Measurements from ENCODE around the gene CELSR2.
A peak's percentile ranks its signal among the peaks of the same experiment; 100 is the strongest.
"Not testable (repeated sequence)": the region's sequence is repeated elsewhere in the genome, so short reads cannot be mapped to it uniquely, and the experiment has no call there.

Gene CELSR2

DNA sequence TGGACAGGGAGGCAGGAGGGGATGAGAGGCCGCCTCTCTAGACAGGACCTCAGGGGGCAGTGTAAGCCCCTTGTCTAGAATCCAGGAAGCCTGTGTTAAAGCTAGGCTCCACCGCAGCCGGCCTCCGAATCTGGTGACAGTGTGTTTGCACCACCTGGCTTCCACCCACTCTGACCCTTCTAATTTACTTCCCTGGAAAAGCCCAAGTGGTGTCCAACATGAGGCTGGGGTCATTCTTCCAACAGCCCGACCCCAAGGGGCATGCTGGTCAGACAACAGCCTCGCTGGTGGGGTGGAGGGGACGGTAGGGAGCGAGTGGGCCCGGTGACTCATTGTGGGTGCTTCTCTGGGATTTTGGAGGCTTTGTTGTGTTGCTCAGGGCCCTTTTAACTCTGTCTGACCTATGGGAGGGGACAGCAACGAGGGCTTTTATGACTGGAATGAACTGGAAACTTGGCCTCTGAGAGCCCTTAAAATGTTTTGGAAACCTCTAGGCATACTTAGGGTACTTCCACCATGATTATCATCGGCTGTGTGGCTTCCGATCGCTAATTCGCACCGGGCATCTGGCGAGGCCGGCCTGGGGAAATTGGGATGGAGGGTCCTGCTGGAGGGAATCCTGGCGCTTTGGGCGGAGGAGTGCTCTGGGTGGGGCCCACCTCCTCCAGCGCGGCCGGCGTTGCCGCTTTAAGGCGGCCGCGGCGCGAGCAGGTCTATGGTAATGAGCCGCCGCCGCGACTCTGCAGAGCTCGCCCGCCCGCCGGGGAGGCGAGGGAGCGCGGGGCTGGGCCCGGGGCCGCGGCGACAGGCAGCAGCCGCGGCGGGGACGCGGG lies at the start of gene CELSR2:
Gene CELSR2 (plus strand): TSS at position 743 of the 833 bp plus-strand sequence. CDS start 541 bp downstream, outside the sequence.
- peak; percentile 49 for DNase-seq

- no peak for DNase-seq
Measured at GRCh38 chr1:109199710-109200109, 49.6 kb upstream of the CELSR2 start.

- DNase-seq: peak; percentile 88
Measured at GRCh38 chr1:109201123-109201703, 48.1 kb upstream of the CELSR2 start.

DNA sequence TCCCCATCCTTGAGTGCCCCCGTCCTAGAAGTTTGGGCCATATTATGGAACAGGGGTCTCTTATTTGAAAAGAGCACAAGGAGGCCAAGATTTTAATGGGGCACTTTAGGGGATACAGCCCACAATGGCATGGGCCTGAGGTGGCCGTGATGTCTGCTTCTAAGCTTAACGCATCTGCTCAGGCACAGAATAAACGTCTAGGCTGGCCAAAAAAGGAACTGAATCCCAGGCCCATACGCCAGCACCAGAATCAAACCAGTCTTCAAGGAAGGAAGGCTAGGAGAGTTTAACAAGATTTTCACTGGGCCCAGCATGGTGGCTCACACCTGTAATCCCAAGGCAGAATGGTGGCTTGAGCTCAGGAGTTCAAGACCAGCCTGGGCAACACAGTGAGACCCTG lies 44.9 kb upstream of the CELSR2 start:
- no peak for DNase-seq

DNA sequence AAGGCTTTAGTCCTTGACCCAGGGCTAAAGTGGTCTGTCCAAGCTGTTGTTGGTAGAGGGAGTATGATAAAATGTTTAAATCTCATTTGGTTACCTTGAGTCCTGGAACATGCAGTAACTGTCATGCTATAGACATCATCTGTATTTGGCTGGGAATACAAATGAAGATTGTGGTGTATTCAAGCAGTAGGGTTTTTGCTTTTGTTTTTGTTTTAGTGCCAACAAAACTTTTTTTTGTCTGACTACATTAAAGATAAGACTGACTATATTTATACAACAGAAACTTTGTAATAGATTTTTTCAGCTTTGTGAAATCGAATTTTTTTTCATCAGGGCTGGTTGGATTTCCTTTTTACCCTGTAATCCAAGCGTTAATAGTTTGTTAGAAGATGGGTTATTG lies 43.0 kb upstream of the CELSR2 start:
- DNase-seq: no peak

DNA sequence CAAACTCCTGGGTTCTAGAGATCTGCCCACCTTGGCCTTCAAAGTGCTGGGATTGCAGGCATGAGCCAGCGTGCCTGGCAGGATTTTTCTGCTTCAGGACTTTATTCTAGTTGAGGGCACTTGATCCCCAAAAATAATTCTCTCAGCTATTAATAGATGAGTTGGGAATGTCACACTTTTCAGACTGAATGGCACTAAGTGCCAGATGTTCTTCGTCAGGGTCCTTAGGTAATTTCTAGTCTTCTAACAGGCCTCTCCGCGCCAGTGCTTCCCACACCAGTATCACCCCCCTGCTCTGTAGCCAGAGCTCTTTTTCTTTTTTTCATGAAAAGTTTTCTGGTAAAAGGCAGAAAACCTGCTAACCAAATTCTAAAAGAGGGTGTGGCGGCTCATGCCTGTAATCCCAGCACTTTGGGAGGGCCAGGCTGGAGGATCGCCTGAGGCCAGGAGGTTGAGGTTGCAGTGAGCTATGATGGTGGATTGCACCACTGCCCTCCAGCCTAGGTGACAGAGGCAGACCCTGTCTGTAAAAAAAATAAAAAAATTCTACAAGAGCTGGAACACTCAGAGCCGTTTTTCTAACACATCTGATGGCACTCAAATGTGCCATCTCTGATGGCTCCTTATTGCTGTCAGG lies 41.8 kb upstream of the CELSR2 start:
- no peak for DNase-seq

DNA sequence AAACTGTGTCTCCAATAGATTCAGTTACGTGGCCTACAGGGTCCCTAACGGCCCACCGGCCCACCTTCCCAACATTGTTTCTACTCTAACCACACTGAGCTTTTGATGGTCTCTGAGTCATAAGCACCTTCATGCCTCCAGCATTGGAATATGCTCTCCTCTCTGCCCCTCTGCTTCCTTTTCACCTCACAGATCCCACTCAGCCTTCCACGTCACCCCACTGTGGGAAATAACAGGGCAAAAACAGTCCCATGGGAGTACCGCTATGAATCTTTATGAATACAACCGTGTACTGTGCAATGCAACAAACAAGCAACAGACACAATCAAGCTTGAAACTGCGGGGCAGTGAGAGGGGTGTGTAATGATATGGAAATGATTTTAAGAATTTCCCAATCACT lies 40.9 kb upstream of the CELSR2 start:
- no peak for DNase-seq

DNA sequence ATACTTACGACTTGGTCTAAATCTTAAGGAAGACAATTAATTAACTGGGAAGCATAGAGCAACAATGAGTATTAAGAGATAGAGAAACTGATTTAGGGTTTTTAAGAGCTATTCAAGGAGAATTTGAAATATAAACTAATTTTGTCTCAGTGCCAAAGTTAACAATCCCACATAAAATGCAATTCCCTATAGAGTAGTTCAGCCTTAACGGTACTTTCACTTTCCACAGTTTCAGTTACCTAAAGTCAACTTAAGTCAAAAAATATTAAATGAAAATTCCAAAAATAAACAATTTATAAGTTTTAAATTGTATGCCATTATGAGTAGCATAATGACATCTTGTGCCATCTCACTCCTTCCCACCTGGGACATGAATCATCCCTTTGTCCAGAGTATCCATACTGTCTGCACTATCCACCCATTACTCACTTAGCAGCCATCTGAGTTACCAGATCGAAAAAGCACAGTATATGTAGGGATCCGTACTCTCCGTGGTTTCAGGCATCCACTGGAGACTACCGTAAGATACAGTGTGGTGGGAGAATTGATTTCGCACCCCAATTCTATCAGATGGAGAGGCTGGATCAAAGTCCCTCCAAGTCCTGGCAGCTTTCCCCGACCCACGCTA lies 40.4 kb upstream of the CELSR2 start:
- DNase-seq: no peak

DNA sequence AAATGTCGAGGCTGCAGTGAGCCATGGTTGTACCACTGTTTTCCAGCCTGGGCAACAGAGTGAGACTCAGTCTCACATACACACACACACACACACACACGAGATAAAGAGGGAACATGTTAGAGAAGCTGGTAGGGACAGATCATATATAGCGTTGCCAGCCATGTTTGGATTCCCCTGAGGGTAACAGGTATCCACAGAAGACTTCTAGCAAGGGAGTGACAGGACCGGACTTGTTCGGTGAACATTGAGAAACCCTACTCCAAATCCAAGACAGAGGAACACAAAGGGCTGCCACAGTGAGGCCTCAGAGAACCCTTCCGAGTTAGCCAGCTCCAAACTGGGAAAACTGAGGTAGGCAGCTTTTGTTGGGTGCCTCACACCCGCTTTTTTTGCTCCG lies 39.3 kb upstream of the CELSR2 start:
- DNase-seq: no peak

GRCh38 chr1:109213345-109213823 lies 36.0 kb upstream of the CELSR2 start:
- DNase-seq: no peak

- peak; percentile 86 for DNase-seq
Measured at GRCh38 chr1:109213824-109214693, 35.3 kb upstream of the CELSR2 start, which contains the start of gene SARS1. SARS1 (plus strand) TSS chr1:109213918; CDS start chr1:109213993, 75 bp downstream.

DNA sequence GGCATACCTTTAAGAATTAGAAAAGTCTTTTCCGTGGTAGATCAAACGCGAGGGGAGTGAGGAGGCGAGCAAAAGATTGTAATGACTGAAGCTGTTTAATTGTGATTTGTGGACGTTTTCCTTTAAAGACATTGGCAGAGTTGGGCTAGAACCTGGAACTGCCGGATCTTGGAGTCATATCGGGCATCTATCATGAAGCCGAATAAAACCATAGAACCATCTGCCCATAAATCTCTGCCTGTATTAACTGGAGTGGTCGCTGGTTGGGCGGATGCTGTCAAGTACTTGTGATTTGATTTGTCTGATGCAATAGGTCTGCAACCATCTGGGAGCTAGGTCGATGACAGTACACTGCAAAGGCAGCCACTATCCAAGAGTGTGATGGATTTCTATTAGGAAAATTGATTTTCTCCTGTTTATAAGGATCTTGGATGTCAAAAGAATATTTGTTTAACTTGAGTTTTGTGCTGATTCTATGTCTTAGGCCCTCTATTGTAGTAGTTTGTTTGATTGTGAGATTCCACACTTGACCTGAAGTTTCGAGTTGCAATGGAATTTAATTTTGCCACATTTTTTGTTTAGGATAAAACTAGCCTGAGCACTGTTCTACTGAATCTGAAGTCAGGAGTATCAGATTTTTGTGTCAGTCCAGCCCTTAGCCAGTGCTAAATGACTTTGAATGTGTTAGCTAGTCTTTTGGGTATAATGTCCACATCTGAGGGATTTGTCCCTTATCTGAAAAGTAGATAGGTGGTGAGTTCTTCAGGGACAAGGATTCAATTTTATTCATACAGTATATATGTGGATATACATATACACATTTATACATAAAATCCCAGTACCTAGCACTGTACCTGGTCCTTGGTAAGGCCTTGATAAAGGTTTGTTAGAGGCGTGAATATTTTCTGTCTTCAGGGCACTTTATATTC lies 34.4 kb upstream of the CELSR2 start:
- DNase-seq: peak; percentile 60

- DNase-seq: no peak
Measured at GRCh38 chr1:109216662-109217061, 32.7 kb upstream of the CELSR2 start.

GRCh38 chr1:109218516-109218915 lies 30.8 kb upstream of the CELSR2 start:
- DNase-seq: no peak

- DNase-seq: not testable (repeated sequence)
Measured at GRCh38 chr1:109221201-109221600, 28.1 kb upstream of the CELSR2 start.

GRCh38 chr1:109225308-109225707 lies 24.0 kb upstream of the CELSR2 start:
- DNase-seq: no peak

- DNase-seq: no peak
Measured at GRCh38 chr1:109225711-109226445, 23.5 kb upstream of the CELSR2 start.

DNA sequence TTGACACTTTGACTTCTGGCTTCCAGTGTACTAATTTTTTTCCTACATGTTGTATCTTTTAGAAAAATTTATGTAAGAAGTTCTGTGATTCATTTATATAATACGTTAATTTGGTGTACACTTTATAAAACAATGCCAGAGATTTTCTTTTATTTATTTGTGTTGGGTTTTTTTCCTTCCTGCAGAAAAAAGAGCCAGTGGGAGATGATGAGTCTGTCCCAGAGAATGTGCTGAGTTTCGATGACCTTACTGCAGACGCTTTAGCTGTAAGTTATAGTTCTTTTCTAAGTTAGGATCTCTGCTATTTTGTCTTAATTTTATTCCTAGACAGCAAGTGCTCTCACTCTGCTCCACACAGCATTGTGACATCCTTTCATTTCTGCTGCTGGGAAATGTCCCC lies 21.2 kb upstream of the CELSR2 start:
- no peak for DNase-seq

DNA sequence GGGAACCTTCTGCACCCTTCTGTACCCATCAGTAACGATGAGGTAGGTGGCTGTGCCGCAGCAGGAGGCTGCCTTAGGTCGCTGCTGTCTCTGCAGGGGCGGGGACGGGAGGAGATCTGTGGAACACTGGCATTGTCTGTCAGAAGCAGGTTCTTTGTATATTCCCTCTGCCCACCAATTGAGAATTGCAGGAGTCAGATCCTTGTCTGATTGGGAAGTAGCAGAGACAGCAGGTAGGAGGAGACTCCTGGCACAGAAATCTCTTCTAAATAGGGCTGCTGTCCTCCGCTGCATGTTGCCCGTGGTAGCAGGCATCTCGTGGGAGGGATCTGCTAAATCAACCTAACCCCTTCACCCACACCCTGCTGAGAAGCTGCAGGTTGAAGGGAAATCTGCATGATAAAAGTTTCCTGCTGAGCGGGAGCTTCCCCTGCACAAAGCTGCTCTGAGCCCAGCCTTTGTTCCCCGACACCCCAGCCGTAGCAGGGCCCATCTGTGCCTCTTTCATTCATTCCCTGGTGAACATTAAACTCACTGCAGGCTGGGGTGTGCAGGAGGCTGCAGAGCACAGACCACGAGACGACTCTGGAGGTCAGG lies 19.7 kb upstream of the CELSR2 start:
- DNase-seq: no peak

DNA sequence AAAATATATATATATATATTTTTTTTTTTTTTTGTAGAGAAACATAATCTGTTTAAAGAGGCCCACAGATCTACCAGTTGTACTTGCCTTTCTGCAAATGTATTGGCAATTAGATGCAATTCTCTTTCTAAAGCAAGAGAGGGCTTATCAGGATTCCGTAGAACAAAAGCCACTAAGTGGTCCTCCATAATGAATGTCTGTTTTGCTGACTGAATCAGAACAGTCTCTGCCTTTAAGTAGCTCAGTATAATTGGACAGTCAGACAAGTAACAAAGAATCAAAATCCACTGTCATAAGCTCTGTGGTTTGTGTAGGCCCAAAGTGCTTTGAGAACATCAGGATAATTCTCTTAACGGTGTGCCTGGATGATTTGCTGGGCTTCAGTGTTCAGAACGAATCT lies 18.3 kb upstream of the CELSR2 start:
- DNase-seq: no peak

Data from stimulated activated CD4-positive, alpha-beta T cell treated with anti-CD3 and anti-CD28 coated beads, Interleukin-1b, Interleukin-23, amount 100 ng/mL, for 48 hours (primary cell).